ENCODE measurements around the gene TEX52.

The TEX52 gene

GRCh38 chr12:2854669-2855453 lies 2.0 kb downstream of the TEX52 start:
- TF ChIP-seq CTCF (IDR thresholded peaks at IDR 0.05; ENCODE audit: insufficient read depth, low read length, poor library complexity, severe bottlenecking): no peak
- DNase-seq (ENCODE audit: extremely low read depth, insufficient read length): no peak
- H3K27me3 ChIP-seq (replicated peaks; ENCODE audit: control insufficient read depth, insufficient read depth, low read length): no peaks in the 10 kb centered on the region

GRCh38 chr12:2853626-2854025 lies 3.2 kb downstream of the TEX52 start:
- no peaks in the 10 kb centered on the region for H3K27me3 ChIP-seq (replicated peaks; ENCODE audit: control insufficient read depth, insufficient read depth, low read length)
- peaks cover 6% of the 10 kb centered on the region for H3K36me3 ChIP-seq (ENCODE audit: control insufficient read depth, insufficient read depth, low read length)
- DNase-seq (ENCODE audit: extremely low read depth, insufficient read length): no peak
- TF ChIP-seq CTCF (IDR thresholded peaks at IDR 0.05; ENCODE audit: insufficient read depth, low read length, poor library complexity, severe bottlenecking): peak; percentile 71
- H3K4me3 ChIP-seq (replicated peaks; ENCODE audit: low read depth, low read length): no peak overlapping the region

More at GRCh38 chr12:2854669-2855453, 2.0 kb downstream of the TEX52 start:
- Histone ChIP-seq H3K36me3 (ENCODE audit: control insufficient read depth, insufficient read depth, low read length) (peaks cover 10% of the 10 kb centered on the region), H3K4me3 (replicated peaks; ENCODE audit: low read depth, low read length) (no peak overlapping the region)

- H3K27me3 ChIP-seq (replicated peaks; ENCODE audit: control insufficient read depth, insufficient read depth, low read length): no peaks in the 10 kb centered on the region
- H3K36me3 ChIP-seq (ENCODE audit: control insufficient read depth, insufficient read depth, low read length): peaks cover 2% of the 10 kb centered on the region; the same call in 1 of the 2 replicates
- TF ChIP-seq CTCF (IDR thresholded peaks at IDR 0.05; ENCODE audit: insufficient read depth, low read length, poor library complexity, severe bottlenecking): no peak
- H3K4me3 ChIP-seq (replicated peaks; ENCODE audit: low read depth, low read length): no peak overlapping the region
- no peak for DNase-seq (ENCODE audit: extremely low read depth, insufficient read length)
These were observed 4.9 kb downstream of the TEX52 start for GRCh38 chr12:2851931-2852330.

GRCh38 chr12:2845280-2845679 lies 11.6 kb downstream of the TEX52 start:
- no peak overlapping the region for H3K4me3 ChIP-seq (replicated peaks; ENCODE audit: low read depth, low read length)
- TF ChIP-seq CTCF (IDR thresholded peaks at IDR 0.05; ENCODE audit: insufficient read depth, low read length, poor library complexity, severe bottlenecking): no peak
- DNase-seq (ENCODE audit: extremely low read depth, insufficient read length): no peak
- peaks cover 1% of the 10 kb centered on the region for H3K36me3 ChIP-seq (ENCODE audit: control insufficient read depth, insufficient read depth, low read length)
- no peaks in the 10 kb centered on the region for H3K27me3 ChIP-seq (replicated peaks; ENCODE audit: control insufficient read depth, insufficient read depth, low read length)

- no peaks in the 10 kb centered on the region for H3K27me3 ChIP-seq (replicated peaks; ENCODE audit: control insufficient read depth, insufficient read depth, low read length)
- no peak overlapping the region for H3K4me3 ChIP-seq (replicated peaks; ENCODE audit: low read depth, low read length)
- H3K36me3 ChIP-seq (ENCODE audit: control insufficient read depth, insufficient read depth, low read length): peaks cover 1% of the 10 kb centered on the region
- TF ChIP-seq CTCF (IDR thresholded peaks at IDR 0.05; ENCODE audit: insufficient read depth, low read length, poor library complexity, severe bottlenecking): no peak
- no peak for DNase-seq (ENCODE audit: extremely low read depth, insufficient read length)
These were observed 12.1 kb downstream of the TEX52 start for GRCh38 chr12:2844786-2845185.

All from GM06990 (cell line).